ENCODE results near the gene ATP8A2. TPM values are rescaled to one million over a fixed set of nuclear protein-coding genes. Genes with fewer than 3 reads are reported as not detected.
A peak's percentile ranks its signal among the peaks of the same experiment; 100 is the strongest.

ATP8A2 gene
- total RNA-seq, 2 donors from 2014 or later, result 0.10 to 0.64 TPM

DNA sequence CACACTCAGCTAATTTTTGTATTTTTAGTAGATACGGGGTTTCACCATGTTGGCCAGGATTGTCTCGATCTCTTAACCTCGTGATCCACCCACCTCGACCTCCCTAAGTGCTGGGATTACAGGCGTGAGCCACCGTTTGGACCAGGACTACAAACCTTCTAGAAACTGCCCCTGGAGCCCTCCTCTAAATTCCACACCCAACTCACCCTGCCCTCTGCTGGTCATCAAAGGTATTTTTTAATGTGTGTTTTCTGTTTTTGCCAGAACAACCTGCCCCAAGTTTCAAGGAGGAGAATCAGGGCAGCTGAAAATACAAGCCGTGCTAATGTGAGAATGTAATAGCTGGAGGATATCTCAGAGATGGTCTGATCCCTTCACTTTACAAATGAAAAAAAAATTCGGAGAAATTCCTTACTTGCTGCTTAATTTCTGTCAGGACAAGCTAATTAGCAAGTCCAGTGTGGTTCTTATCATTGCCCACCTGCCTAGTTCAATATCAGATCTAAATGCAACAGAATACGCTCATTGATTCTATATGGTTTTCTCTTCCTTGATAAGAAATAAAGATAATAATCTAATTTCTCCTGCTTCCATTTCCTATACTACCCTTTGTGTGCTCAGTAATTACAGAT is 4.1 kb downstream of the ATP8A2 start:
- TF ChIP-seq, protein P1, sequence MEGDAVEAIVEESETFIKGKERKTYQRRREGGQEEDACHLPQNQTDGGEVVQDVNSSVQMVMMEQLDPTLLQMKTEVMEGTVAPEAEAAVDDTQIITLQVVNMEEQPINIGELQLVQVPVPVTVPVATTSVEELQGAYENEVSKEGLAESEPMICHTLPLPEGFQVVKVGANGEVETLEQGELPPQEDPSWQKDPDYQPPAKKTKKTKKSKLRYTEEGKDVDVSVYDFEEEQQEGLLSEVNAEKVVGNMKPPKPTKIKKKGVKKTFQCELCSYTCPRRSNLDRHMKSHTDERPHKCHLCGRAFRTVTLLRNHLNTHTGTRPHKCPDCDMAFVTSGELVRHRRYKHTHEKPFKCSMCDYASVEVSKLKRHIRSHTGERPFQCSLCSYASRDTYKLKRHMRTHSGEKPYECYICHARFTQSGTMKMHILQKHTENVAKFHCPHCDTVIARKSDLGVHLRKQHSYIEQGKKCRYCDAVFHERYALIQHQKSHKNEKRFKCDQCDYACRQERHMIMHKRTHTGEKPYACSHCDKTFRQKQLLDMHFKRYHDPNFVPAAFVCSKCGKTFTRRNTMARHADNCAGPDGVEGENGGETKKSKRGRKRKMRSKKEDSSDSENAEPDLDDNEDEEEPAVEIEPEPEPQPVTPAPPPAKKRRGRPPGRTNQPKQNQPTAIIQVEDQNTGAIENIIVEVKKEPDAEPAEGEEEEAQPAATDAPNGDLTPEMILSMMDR (IDR thresholded peaks at IDR 0.05), result peak; percentile 48
- H3K27ac ChIP-seq, result no peak overlapping the region
- H3K4me1 ChIP-seq, result no peaks in the 10 kb centered on the region
- intact Hi-C loops (cut with DNase I), result loop anchor here (5.0 to 10.0 kb wide), 2 partner anchors 144 to 291 kb away; no protein-coding TSS in a partner anchor
- peaks cover 34% of the 10 kb centered on the region for H3K27me3 ChIP-seq
- DNase-seq, result peak; percentile 22
- no peak overlapping the region for H3K9ac ChIP-seq (ENCODE audit: low read depth in 2 of 2, low read length in 2 of 2)
- no peak overlapping the region for H3K4me3 ChIP-seq
- H3K36me3 ChIP-seq, result no peaks in the 10 kb centered on the region
- H3K9me3 ChIP-seq, result no peaks in the 10 kb centered on the region

DNA sequence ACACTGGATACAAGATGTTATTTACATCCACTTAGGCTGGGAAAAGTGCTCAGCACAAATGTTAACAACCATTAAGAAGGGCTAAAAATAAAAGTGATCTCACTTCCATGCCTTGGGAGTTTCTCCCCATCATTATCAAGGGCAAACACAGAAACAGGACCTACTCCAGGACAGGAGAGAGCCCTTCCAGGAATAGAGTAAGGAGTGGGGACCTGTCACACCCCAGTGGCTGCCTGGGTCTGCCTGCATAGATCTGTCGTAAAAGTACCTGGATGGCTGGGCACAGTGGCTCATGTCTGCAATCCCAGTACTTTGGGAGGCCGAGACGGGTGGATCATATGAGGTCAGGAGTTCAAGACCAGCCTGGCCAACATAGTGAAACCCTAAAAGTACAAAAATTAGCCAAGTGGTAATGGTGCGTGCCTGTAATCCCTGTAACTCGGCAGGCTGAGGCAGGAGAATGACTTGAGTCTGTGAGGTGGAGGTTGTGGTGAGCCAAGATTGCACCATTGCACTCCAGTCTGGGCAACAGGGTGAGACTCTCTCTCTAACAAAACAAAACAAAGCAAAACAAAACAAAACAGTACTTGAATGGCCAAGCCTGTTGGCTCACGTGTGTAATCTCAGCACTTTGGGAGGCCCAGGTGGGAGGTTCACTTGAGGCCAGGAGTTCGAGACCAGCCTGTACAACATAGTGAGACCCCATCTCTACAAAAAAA is 5.6 kb downstream of the ATP8A2 start:
- no peaks in the 10 kb centered on the region for H3K4me1 ChIP-seq
- no peak for DNase-seq

DNA sequence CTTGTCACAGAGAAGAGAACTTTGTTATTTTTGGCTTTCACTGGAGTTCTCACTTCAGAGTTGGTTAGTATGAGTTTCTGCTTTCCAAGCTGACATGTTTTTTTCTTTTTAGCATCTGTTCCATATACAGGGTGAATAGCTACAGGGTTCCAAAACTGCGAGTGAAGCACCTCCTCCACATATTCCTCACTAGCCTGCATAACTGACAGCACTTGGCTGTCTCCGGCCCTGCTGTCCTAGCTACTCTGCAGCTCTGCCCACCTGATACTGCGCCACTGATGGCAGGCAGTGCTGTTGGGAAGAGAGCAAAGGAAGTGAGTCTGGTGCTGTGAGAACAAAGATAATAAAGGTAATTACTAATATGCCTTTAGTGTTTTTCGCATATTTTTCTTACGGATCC is 6.8 kb downstream of the ATP8A2 start:
- Histone ChIP-seq H3K9me3 (no peaks in the 10 kb centered on the region), H3K9ac (ENCODE audit: low read depth in 2 of 2, low read length in 2 of 2) (no peak overlapping the region), H3K36me3 (no peaks in the 10 kb centered on the region), H3K4me1 (no peaks in the 10 kb centered on the region), H3K27me3 (peaks cover 19% of the 10 kb centered on the region), H3K27ac (no peak overlapping the region), H3K4me3 (no peak overlapping the region)
- DNase-seq, result no peak
- intact Hi-C loops (cut with DNase I), result loop anchor here (5.0 to 10.0 kb wide), 2 partner anchors 146 to 294 kb away; no protein-coding TSS in a partner anchor
- TF ChIP-seq, protein P1 (IDR thresholded peaks at IDR 0.05), result no peak

More for the DNA sequence above, 5.6 kb downstream of the ATP8A2 start:
- H3K4me3 ChIP-seq, result no peak overlapping the region
- H3K27me3 ChIP-seq, result peaks cover 29% of the 10 kb centered on the region
- H3K36me3 ChIP-seq, result no peaks in the 10 kb centered on the region
- intact Hi-C loops (cut with DNase I), result loop anchor here (5.0 to 10.0 kb wide), 2 partner anchors 145 to 293 kb away; no protein-coding TSS in a partner anchor
- no peaks in the 10 kb centered on the region for H3K9me3 ChIP-seq
- TF ChIP-seq, protein P1 (IDR thresholded peaks at IDR 0.05), result no peak
- H3K9ac ChIP-seq (ENCODE audit: low read depth in 2 of 2, low read length in 2 of 2), result no peak overlapping the region
- H3K27ac ChIP-seq, result no peak overlapping the region

DNA sequence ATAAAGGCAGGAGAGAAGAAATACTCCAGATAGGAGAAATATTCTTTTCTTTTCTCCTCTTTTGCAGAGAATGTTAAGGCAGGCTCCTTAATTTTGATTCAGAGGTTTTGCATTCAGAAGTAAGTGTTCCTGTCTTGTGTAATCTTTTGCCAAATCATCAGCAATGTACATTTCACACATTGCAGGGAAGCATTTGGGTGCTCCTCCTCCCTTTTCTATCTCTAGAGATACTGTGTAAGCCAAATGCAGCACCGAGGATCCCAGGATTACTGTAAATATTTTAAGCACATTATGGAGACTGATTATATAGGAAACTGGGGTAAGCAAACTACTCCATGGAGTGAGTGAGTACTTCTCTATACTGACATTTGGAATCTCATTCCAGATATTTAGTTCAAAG is 7.2 kb downstream of the ATP8A2 start:
- DNase-seq, result no peak
- Histone ChIP-seq H3K4me1 (no peaks in the 10 kb centered on the region), H3K27ac (no peak overlapping the region), H3K4me3 (no peak overlapping the region), H3K9me3 (no peaks in the 10 kb centered on the region), H3K27me3 (peaks cover 14% of the 10 kb centered on the region), H3K36me3 (no peaks in the 10 kb centered on the region), H3K9ac (ENCODE audit: low read depth in 2 of 2, low read length in 2 of 2) (no peak overlapping the region)
- TF ChIP-seq, protein P1 (IDR thresholded peaks at IDR 0.05), result no peak
- intact Hi-C loops (cut with DNase I), result loop anchor here (5.0 to 10.0 kb wide), 2 partner anchors 147 to 294 kb away; no protein-coding TSS in a partner anchor

DNA sequence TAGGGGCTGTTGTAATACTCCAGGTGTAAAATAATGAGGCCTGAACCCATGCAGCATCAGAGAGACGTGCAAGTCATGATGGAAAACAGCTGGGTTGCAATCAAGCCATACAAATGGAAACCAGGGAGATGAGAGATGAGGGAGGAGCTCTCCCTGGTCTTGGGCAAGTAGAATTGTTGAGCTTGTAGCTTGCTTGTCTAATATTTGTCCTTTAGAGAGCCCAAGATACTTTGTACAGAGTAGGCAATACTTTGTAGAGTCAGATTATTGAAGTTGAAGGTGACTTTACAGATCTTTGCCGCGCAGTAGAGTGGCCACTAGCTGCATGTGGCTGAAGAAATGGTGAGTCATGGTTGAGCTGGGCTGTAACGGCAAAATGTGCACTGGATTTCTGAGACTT is 8.3 kb downstream of the ATP8A2 start:
- no peak overlapping the region for H3K4me3 ChIP-seq
- H3K27me3 ChIP-seq, result peaks cover 8% of the 10 kb centered on the region
- H3K4me1 ChIP-seq, result no peaks in the 10 kb centered on the region
- no peaks in the 10 kb centered on the region for H3K36me3 ChIP-seq
- intact Hi-C loops (cut with DNase I), result no loop called here
- TF ChIP-seq, protein P1 (IDR thresholded peaks at IDR 0.05), result no peak
- no peaks in the 10 kb centered on the region for H3K9me3 ChIP-seq
- no peak for DNase-seq
- H3K27ac ChIP-seq, result no peak overlapping the region
- H3K9ac ChIP-seq (ENCODE audit: low read depth in 2 of 2, low read length in 2 of 2), result no peak overlapping the region
